Keratinocyte (primary cell): ENCODE results near the gene CYTH1.

ENCODE experiments used
- CTCF ChIP-seq, 3 experiments: IDR thresholded peaks in 1 of 3; conservative IDR thresholded peaks in 1 of 3; optimal IDR thresholded peaks in 1 of 3; 2 replicates in 2 of 3; 3 replicates in 1 of 3; pipeline versions ENCODE3 to v1.5.1; 2011; ENCODE audit warnings: low read length in 3 of 3, mild to moderate bottlenecking in 3 of 3, moderate library complexity in 2 of 3, control low read depth in 1 of 3, inconsistent platforms in 1 of 3; ENCODE audit not compliant: insufficient read depth in 2 of 3; ENCODE audit errors: extremely low read depth in 1 of 3
- EZH2 ChIP-seq: IDR thresholded peaks from one replicate; pipeline ENCODE4 v1.6.1; 2012; ENCODE audit warnings: inconsistent platforms, mild to moderate bottlenecking, low read length, moderate library complexity

GRCh38 chr17:78658281-78658785 is 123.7 kb downstream of the CYTH1 start:
- TF ChIP-seq CTCF (optimal IDR thresholded peaks at IDR 0.05 in 1 of 3, IDR thresholded peaks at IDR 0.05 in 1 of 3, conservative IDR thresholded peaks at IDR 0.05 in 1 of 3; ENCODE audit: extremely low read depth in 1 of 3, insufficient read depth in 2 of 3, low read length in 3 of 3): no peak
- TF ChIP-seq EZH2: no peak
